Calu3 (cell line): ENCODE data around the gene FXYD6. TPM values are rescaled to one million over a fixed set of nuclear protein-coding genes. Genes with fewer than 3 reads are reported as not detected.

Source experiments
- BruUV-seq: library from RNA; stranded (reverse); fragments of 400-500 nt; replicated peaks from 2 replicates; lab custom pipeline; 2021; lab: Mats Ljungman, UMichigan
- CTCF ChIA-PET: fragments of 300-600 bp; sonication (Branson Sonifier 250); formaldehyde crosslinking; loops from one replicate; lab custom pipeline; 2022; ENCODE audit warnings: antibody characterized with exemption; lab: Charles Lee
- DNase-seq: peaks from one replicate; pipeline ENCODE4 v3.0.0; 2022
- H3K27ac Mint-ChIP-seq: one replicate; pipeline ENCODE4 v1.8.0; 2022; ENCODE audit warnings: mixed read lengths; ENCODE audit not compliant: unreplicated experiment
- H3K27me3 Mint-ChIP-seq: one replicate; pipeline ENCODE4 v1.8.0; 2022; ENCODE audit warnings: mixed read lengths; ENCODE audit not compliant: unreplicated experiment
- H3K36me3 Mint-ChIP-seq: one replicate; pipeline ENCODE4 v1.8.0; 2022; ENCODE audit warnings: mild to moderate bottlenecking, moderate library complexity, mixed read lengths; ENCODE audit not compliant: insufficient read depth, unreplicated experiment
- H3K4me1 Mint-ChIP-seq: one replicate; pipeline ENCODE4 v1.8.0; 2022; ENCODE audit warnings: mild to moderate bottlenecking, low read depth, mixed read lengths; ENCODE audit not compliant: unreplicated experiment
- H3K4me3 Mint-ChIP-seq: one replicate; pipeline ENCODE4 v1.8.0; 2022; ENCODE audit warnings: mild to moderate bottlenecking, low read depth, moderate library complexity, mixed read lengths; ENCODE audit not compliant: unreplicated experiment
- H3K9me3 Mint-ChIP-seq: one replicate; pipeline ENCODE4 v1.8.0; 2022; ENCODE audit warnings: low read depth, mixed read lengths; ENCODE audit not compliant: unreplicated experiment
- intact Hi-C: fragments of 100-400 bp; cut with micrococcal nuclease; formaldehyde crosslinking; loops from one replicate; pipeline ENCODE4 v1.10.0; 2022; ENCODE audit not compliant: unreplicated experiment
- total RNA-seq: library from RNA; stranded (reverse); gene quantifications from 2 replicates; pipeline ENCODE4 v1.2.3, GENCODE V29; 2022
- TF ChIP-seq, protein P1 (sequence below): fragments of 200-600 bp; IDR thresholded peaks from one replicate; pipeline ENCODE4 v1.8.0; 2022; ENCODE audit warnings: antibody characterized with exemption; ENCODE audit not compliant: unreplicated experiment

The FXYD6 gene
- total RNA-seq, 1 experiment from 2014 or later, result 0.61 TPM

DNA sequence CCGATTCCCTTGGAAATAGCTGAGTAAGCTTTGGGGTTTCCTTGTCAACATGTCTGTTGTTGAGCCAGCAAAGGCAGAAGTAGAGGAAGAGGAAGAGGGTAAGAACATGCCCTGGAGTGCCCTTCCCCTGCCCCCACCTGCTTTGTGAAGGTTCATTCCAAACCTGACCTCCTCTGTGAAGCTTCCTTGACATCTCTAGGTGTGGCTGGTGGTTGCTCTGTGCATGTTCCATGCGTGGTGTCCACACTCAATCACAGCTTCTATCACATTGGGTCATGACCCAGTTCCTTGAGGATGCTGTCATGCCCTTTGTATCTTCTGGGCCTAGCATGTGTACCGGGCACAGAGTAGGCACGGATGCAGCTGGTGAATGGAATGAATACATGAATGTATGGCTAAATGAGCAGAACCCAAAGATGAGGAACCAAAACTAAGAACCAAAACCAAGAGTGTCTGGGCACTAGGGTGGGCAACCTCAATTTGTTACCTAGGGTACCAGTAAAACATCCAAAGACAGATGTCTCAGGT, 23.7 kb upstream of the FXYD6 start:
- TF ChIP-seq, protein P1, sequence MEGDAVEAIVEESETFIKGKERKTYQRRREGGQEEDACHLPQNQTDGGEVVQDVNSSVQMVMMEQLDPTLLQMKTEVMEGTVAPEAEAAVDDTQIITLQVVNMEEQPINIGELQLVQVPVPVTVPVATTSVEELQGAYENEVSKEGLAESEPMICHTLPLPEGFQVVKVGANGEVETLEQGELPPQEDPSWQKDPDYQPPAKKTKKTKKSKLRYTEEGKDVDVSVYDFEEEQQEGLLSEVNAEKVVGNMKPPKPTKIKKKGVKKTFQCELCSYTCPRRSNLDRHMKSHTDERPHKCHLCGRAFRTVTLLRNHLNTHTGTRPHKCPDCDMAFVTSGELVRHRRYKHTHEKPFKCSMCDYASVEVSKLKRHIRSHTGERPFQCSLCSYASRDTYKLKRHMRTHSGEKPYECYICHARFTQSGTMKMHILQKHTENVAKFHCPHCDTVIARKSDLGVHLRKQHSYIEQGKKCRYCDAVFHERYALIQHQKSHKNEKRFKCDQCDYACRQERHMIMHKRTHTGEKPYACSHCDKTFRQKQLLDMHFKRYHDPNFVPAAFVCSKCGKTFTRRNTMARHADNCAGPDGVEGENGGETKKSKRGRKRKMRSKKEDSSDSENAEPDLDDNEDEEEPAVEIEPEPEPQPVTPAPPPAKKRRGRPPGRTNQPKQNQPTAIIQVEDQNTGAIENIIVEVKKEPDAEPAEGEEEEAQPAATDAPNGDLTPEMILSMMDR, result no peak
- Mint-ChIP-seq H3K36me3 (no peaks in the 10 kb centered on the region), H3K4me1 (no peaks in the 10 kb centered on the region), H3K9me3 (no peaks in the 10 kb centered on the region), H3K4me3 (no peak overlapping the region), H3K27me3 (peaks cover 44% of the 10 kb centered on the region), H3K27ac (no peak overlapping the region)
- intact Hi-C loops, result no loop called here
- CTCF ChIA-PET, result interaction anchor here (0.5 kb wide), 1 partner anchor 30 kb away, joined by 3 read pairs; no protein-coding TSS in a partner anchor
- no peak for DNase-seq
- no TSS peak for BruUV-seq

DNA sequence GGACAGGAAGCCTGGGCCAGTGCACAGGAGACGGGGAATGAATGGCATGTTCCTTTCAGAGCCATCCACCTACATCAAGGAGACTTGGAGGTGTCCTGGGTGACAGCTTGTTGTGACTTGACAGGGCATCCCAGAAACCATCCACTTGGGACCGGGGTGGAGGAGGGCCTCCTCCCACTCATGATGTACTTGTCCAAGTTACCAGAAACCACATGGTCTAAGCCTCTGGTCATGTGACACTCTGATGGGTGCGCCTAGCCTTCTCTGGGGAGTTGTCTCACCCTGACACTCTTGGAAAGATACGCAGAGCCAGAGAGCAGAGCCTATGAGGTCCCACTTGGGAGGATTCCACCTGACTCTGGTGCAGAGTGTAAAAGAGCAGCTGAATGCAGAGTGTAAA, 21.6 kb upstream of the FXYD6 start:
- TF ChIP-seq, protein P1, result no peak
- Mint-ChIP-seq H3K4me3 (no peak overlapping the region), H3K36me3 (no peaks in the 10 kb centered on the region), H3K27ac (no peak overlapping the region), H3K9me3 (no peaks in the 10 kb centered on the region), H3K27me3 (peaks cover 44% of the 10 kb centered on the region), H3K4me1 (no peaks in the 10 kb centered on the region)
- no TSS peak for BruUV-seq
- intact Hi-C loops, result no loop called here
- DNase-seq, result no peak
- CTCF ChIA-PET, result no interaction called here

DNA sequence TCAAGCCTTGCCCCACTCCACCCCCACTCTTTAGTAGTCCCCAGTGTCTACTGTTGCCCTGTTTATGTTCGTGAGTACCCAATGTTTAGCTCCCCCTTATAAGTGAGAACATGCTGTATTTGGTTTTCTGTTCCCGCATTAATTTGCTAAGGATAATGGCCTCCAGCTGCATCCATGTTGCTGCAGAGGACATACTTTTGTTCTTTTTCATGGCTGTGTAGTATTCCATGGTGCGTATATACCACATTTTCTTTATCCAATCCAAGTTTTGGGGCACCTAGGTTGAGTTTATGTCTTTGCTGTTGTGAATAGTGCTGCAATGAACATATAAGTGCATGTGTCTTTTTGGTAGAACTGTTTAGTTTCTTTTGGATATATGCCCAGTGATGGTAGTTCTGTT, 16.2 kb upstream of the FXYD6 start:
- no peak overlapping the region for H3K4me3 Mint-ChIP-seq
- H3K27ac Mint-ChIP-seq, result no peak overlapping the region
- TF ChIP-seq, protein P1, result no peak
- H3K9me3 Mint-ChIP-seq, result peaks cover 2% of the 10 kb centered on the region
- no peaks in the 10 kb centered on the region for H3K36me3 Mint-ChIP-seq
- intact Hi-C loops, result no loop called here
- H3K27me3 Mint-ChIP-seq, result peaks cover 44% of the 10 kb centered on the region
- CTCF ChIA-PET, result no interaction called here
- H3K4me1 Mint-ChIP-seq, result no peaks in the 10 kb centered on the region
- BruUV-seq, result no TSS peak
- DNase-seq, result no peak

DNA sequence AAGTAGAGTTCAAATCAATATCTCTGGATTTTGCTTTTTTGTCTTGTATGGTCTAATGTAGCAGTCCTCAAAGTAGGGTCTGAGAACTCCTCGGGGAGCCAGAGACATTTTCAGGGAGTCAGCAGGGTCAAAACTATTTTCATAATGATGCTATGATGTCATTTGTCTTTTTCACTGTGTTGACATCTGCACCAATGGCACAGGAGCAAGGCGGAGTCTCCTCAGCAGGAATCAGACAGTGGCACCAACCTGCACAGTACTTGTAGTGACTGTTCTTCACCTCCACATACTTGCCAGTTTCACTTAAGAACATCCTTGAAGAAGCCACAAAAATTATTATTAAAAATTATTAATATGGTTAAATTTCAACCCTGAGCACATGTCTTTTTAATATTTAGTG, 14.9 kb upstream of the FXYD6 start:
- no peaks in the 10 kb centered on the region for H3K36me3 Mint-ChIP-seq
- peaks cover 38% of the 10 kb centered on the region for H3K27me3 Mint-ChIP-seq
- DNase-seq, result no peak
- peaks cover 2% of the 10 kb centered on the region for H3K9me3 Mint-ChIP-seq
- TF ChIP-seq, protein P1, result no peak
- no peaks in the 10 kb centered on the region for H3K4me1 Mint-ChIP-seq
- intact Hi-C loops, result no loop called here
- H3K27ac Mint-ChIP-seq, result no peak overlapping the region
- no peak overlapping the region for H3K4me3 Mint-ChIP-seq
- CTCF ChIA-PET, result no interaction called here
- BruUV-seq, result no TSS peak
